OCI-LY3 (cell line): ENCODE results near the gene LY6G5C.

Experiments
- EZH2phosphoT487 ChIP-seq: fragments of 200-600 bp; shearing (Covaris generic); IDR thresholded peaks from 2 replicates; pipeline ENCODE4 v1.6.1; 2018; ENCODE audit warnings: antibody characterized with exemption, mixed run types, low read depth
- TF ChIP-seq, protein P1 (sequence below): fragments of 200-600, 300-600 bp; sonication (generic); IDR thresholded peaks from 2 replicates; pipeline ENCODE4 v1.5.1; 2014; ENCODE audit warnings: antibody characterized with exemption, low read length, low read depth

DNA sequence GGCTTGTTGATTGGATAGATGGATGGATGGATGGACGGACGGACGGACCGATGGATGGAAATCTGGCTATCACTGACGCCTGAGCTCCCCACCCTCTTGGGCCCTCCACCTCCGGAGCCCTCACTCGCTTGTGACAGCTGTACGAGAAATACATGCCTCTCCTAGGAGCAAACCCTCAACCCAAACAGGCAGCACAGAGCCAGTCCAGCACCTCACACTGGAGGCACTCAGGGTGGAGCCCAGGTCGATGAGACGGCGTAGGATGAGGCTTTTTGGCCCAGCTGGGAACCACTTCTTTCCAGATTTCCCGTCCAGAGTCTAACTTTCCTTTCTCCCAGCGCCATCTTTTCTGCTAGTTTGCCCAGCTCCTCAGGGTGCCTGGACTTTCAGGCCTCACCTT lies 2.7 kb upstream of the LY6G5C start:
- TF ChIP-seq, protein P1, sequence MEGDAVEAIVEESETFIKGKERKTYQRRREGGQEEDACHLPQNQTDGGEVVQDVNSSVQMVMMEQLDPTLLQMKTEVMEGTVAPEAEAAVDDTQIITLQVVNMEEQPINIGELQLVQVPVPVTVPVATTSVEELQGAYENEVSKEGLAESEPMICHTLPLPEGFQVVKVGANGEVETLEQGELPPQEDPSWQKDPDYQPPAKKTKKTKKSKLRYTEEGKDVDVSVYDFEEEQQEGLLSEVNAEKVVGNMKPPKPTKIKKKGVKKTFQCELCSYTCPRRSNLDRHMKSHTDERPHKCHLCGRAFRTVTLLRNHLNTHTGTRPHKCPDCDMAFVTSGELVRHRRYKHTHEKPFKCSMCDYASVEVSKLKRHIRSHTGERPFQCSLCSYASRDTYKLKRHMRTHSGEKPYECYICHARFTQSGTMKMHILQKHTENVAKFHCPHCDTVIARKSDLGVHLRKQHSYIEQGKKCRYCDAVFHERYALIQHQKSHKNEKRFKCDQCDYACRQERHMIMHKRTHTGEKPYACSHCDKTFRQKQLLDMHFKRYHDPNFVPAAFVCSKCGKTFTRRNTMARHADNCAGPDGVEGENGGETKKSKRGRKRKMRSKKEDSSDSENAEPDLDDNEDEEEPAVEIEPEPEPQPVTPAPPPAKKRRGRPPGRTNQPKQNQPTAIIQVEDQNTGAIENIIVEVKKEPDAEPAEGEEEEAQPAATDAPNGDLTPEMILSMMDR: no peak
- TF ChIP-seq EZH2phosphoT487: no peak
